ENCODE data around the gene RASGEF1C.

DNA sequence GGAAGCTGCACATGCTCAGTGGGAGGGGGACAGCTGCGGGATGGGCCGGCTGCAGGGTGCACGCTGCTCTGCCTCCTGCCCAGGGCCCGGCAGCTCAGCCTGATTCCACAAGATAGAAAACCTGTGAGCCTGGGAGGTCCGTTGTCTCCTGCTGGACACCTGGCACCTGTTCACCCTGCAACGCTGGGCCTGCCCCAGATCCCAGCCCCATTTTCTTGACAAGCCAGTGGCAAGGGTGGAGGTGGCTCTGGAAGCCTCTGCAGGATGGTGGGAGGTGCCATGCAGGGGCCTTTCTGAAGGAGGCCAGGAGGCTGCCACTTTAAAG lies 69.3 kb downstream of the RASGEF1C start:
- TF ChIP-seq POLR2AphosphoS5 (IDR thresholded peaks at IDR 0.05; ENCODE audit: low read depth) (no peak), SPI1 (IDR thresholded peaks at IDR 0.05; ENCODE audit: borderline replicate concordance, low read depth) (no peak), GABPA (IDR thresholded peaks at IDR 0.05; ENCODE audit: low read depth) (no peak)
- TF ChIP-seq, protein P1, sequence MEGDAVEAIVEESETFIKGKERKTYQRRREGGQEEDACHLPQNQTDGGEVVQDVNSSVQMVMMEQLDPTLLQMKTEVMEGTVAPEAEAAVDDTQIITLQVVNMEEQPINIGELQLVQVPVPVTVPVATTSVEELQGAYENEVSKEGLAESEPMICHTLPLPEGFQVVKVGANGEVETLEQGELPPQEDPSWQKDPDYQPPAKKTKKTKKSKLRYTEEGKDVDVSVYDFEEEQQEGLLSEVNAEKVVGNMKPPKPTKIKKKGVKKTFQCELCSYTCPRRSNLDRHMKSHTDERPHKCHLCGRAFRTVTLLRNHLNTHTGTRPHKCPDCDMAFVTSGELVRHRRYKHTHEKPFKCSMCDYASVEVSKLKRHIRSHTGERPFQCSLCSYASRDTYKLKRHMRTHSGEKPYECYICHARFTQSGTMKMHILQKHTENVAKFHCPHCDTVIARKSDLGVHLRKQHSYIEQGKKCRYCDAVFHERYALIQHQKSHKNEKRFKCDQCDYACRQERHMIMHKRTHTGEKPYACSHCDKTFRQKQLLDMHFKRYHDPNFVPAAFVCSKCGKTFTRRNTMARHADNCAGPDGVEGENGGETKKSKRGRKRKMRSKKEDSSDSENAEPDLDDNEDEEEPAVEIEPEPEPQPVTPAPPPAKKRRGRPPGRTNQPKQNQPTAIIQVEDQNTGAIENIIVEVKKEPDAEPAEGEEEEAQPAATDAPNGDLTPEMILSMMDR (IDR thresholded peaks at IDR 0.05; ENCODE audit: insufficient read depth, low read length), result no peak
- TF ChIP-seq, protein P2, sequence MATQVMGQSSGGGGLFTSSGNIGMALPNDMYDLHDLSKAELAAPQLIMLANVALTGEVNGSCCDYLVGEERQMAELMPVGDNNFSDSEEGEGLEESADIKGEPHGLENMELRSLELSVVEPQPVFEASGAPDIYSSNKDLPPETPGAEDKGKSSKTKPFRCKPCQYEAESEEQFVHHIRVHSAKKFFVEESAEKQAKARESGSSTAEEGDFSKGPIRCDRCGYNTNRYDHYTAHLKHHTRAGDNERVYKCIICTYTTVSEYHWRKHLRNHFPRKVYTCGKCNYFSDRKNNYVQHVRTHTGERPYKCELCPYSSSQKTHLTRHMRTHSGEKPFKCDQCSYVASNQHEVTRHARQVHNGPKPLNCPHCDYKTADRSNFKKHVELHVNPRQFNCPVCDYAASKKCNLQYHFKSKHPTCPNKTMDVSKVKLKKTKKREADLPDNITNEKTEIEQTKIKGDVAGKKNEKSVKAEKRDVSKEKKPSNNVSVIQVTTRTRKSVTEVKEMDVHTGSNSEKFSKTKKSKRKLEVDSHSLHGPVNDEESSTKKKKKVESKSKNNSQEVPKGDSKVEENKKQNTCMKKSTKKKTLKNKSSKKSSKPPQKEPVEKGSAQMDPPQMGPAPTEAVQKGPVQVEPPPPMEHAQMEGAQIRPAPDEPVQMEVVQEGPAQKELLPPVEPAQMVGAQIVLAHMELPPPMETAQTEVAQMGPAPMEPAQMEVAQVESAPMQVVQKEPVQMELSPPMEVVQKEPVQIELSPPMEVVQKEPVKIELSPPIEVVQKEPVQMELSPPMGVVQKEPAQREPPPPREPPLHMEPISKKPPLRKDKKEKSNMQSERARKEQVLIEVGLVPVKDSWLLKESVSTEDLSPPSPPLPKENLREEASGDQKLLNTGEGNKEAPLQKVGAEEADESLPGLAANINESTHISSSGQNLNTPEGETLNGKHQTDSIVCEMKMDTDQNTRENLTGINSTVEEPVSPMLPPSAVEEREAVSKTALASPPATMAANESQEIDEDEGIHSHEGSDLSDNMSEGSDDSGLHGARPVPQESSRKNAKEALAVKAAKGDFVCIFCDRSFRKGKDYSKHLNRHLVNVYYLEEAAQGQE (IDR thresholded peaks at IDR 0.05; ENCODE audit: insufficient replicate concordance, low read depth), result no peak

Measured in HL-60 (cell line).